HepG2 (cell line): ENCODE measurements around the gene WWTR1. TPM values are rescaled to one million over a fixed set of nuclear protein-coding genes. Genes with fewer than 3 reads are reported as not detected.

Source experiments
- ATAC-seq: fragments of 200-7000 bp; cut with Tn5 transposase; 3 replicates; pipeline ENCODE4 v1.9.1; 2020; ENCODE audit warnings: mild to moderate bottlenecking, moderate library complexity
- BruUV-seq: library from RNA; stranded (reverse); fragments of 400-500 nt; replicated peaks from 2 replicates; lab custom pipeline; 2021; lab: Mats Ljungman, UMichigan
- CTCF ChIA-PET: fragments of 300-600 bp; formaldehyde crosslinking; extraction: SDS; loops from one replicate; lab custom pipeline; 2021; ENCODE audit warnings: low total read pairs, inconsistent platforms, low intra/inter-chr PET ratio; lab: Yijun Ruan, JAX
- POLR2A ChIA-PET: fragments of 350-600 bp; sonication (Branson Sonifier 250); formaldehyde crosslinking; loops from one replicate; lab custom pipeline; 2020; ENCODE audit warnings: antibody characterized with exemption, inconsistent platforms; lab: Yijun Ruan, JAX
- DNase-seq: peaks from one replicate; pipeline ENCODE4 v3.0.0-alpha.2; 2015; ENCODE audit warnings: low spot score
- FAIRE-seq: peaks from 3 replicates; lab custom pipeline; 2011; peaks lifted over from hg19 to GRCh38; lab: Jason Lieb, UNC
- H2AFZ ChIP-seq: one replicate; pipeline ENCODE4 v1.6.1; 2011; ENCODE audit warnings: low read length, inconsistent platforms
- H3K27ac ChIP-seq: fragments of 300-600 bp; 3 replicates; pipeline ENCODE4 v1.8.0; 2011; ENCODE audit warnings: mixed run types, mild to moderate bottlenecking, mixed read lengths, low read length, inconsistent platforms; ENCODE audit not compliant: insufficient read depth; ENCODE audit errors: extremely low read length
- H3K27me3 ChIP-seq, 2 experiments: fragments of 200-600 bp in 1 of 2; 2 replicates in 1 of 2; 3 replicates in 1 of 2; pipeline versions ENCODE4 v1.6.0 to v1.8.0; 2011; ENCODE audit warnings: low read length in 2 of 2, mild to moderate bottlenecking in 2 of 2, moderate library complexity in 2 of 2, inconsistent platforms in 1 of 2; ENCODE audit not compliant: insufficient read depth in 2 of 2, control insufficient read depth in 1 of 2
- H3K36me3 ChIP-seq, 2 experiments: fragments of 200-600 bp in 1 of 2; replicated peaks in 1 of 2; 2 replicates in 1 of 2; 3 replicates in 1 of 2; pipeline versions ENCODE4 v1.5.1 to v1.8.0; 2011; ENCODE audit warnings: low read length in 2 of 2, inconsistent platforms in 1 of 2; ENCODE audit not compliant: insufficient read depth in 2 of 2, control insufficient read depth in 1 of 2
- H3K4me1 ChIP-seq: 2 replicates; pipeline ENCODE4 v1.5.1; 2012; ENCODE audit warnings: low read length, inconsistent platforms; ENCODE audit not compliant: insufficient read depth
- H3K4me2 ChIP-seq: 2 replicates; pipeline ENCODE4 v1.6.0; 2011; ENCODE audit warnings: low read depth, low read length, inconsistent platforms
- H3K4me3 ChIP-seq, 3 experiments: fragments of 200-600 bp in 1 of 3; sonication (generic), shearing (Covaris generic) in 1 of 3; replicated peaks in 1 of 3; 2 replicates each; pipeline ENCODE4 v1.5.1; 2011 to 2016; ENCODE audit warnings: low read length in 3 of 3, inconsistent platforms in 2 of 3, low read depth in 2 of 3, mild to moderate bottlenecking in 2 of 3, control low read depth in 1 of 3, mixed read lengths in 1 of 3; ENCODE audit not compliant: insufficient read depth in 1 of 3
- H3K79me2 ChIP-seq: one replicate; pipeline ENCODE4 v1.6.1; 2011; ENCODE audit warnings: low read length, inconsistent platforms; ENCODE audit not compliant: insufficient read depth
- H3K9ac ChIP-seq: 2 replicates; pipeline ENCODE4 v1.6.0; 2011; ENCODE audit warnings: mild to moderate bottlenecking, low read depth, low read length, inconsistent platforms; ENCODE audit not compliant: insufficient read depth
- H3K9me3 ChIP-seq: 2 replicates; pipeline ENCODE4 v1.5.1; 2012; ENCODE audit warnings: mild to moderate bottlenecking, low read length
- H4K20me1 ChIP-seq: 2 replicates; pipeline ENCODE4 v1.6.0; 2011; ENCODE audit warnings: inconsistent platforms, mild to moderate bottlenecking, low read length, moderate library complexity; ENCODE audit not compliant: insufficient read depth
- CEBPB ChIP-seq: IDR thresholded peaks from 2 replicates; pipeline ENCODE4 v1.6.1; 2011; ENCODE audit warnings: low read depth, low read length, improper control_type of control experiment, borderline replicate concordance
- CEBPG ChIP-seq: IDR thresholded peaks from 2 replicates; pipeline ENCODE4 v1.6.1; 2016
- MIXL1 ChIP-seq: IDR thresholded peaks from 2 replicates; pipeline ENCODE4 v1.6.1; 2016
- ZNF512 ChIP-seq: sonication (generic); formaldehyde crosslinking; IDR thresholded peaks from 2 replicates; pipeline ENCODE4 v1.4.0; 2020; ENCODE audit warnings: mild to moderate bottlenecking, missing genetic modification reagents
- WGBS: methylation state at CpG from one replicate; pipeline ENCODE4 v1.1.6; 2017; ENCODE audit warnings: low lambda C conversion rate; 5-methylcytosine and 5-hydroxymethylcytosine counted together
- in situ Hi-C: cut with HindIII; loops from 2 replicates; pipeline ENCODE4 v1.10.0; 2017; ENCODE audit warnings: low pct_unique_long_range_greater_than_20kb; ENCODE audit not compliant: extremely low pct_ligation_motif_present
- intact Hi-C: fragments of 100-400 bp; cut with micrococcal nuclease; formaldehyde crosslinking; loops from one replicate; pipeline ENCODE4 v1.10.0; 2022; ENCODE audit not compliant: unreplicated experiment
- polyA plus RNA-seq, 8 experiments: library from polyadenylated mRNA; depleted of rRNA in 3 of 8; stranded (reverse) in 7 of 8; unstranded in 1 of 8; fragments of >200 nt; fragmentation: Illumina TruSeq in 4 of 8; extraction: Trizol in 4 of 8; gene quantifications; 2 replicates each; pipeline versions ENCODE4 v1.2.1 to v1.2.3, GENCODE V29; 2011 to 2016; ENCODE audit warnings: low read depth in 4 of 8, missing spikeins in 1 of 8, mixed read lengths in 1 of 8; ENCODE audit not compliant: insufficient read depth in 1 of 8
- total RNA-seq, 5 experiments: library from RNA; depleted of rRNA; stranded (reverse); fragments of >200 nt; fragmentation: Illumina TruSeq; extraction: Trizol; gene quantifications; 2 replicates each; pipeline ENCODE4 v1.2.3, GENCODE V29; 2016; ENCODE audit warnings: low read depth in 1 of 5

WWTR1 gene
- total and polyA plus RNA-seq, 2 of the 13 experiments (the other 11 are each of a cell fraction or from before 2014, with no cell fraction given): 19.7 to 139 TPM

GRCh38 chr3:149473357-149474249 is 184.2 kb downstream of the WWTR1 start:
- 76% methylated on average over 7 of the region's 7 CpGs for WGBS
- ATAC-seq (no peak), FAIRE-seq (no peak), DNase-seq (no peak)
- Histone ChIP-seq H3K36me3 (no peaks in the 10 kb centered on the region), H3K27ac (peak overlapping the region; percentile 40), H3K4me2 (peak overlapping the region; percentile 55), H3K4me3 (no peak overlapping the region), H2AFZ (no peak overlapping the region), H3K9ac (no peak overlapping the region), H3K4me1 (peaks cover 37% of the 10 kb centered on the region), H3K79me2 (no peaks in the 10 kb centered on the region), H3K27me3 (no peaks in the 10 kb centered on the region), H4K20me1 (no peaks in the 10 kb centered on the region), H3K9me3 (no peaks in the 10 kb centered on the region)
- TF ChIP-seq CEBPB (peak; percentile 77), ZNF512 (CRISPR knock-in tag) (no peak), CEBPG (CRISPR knock-in tag) (peak; percentile 62), MIXL1 (CRISPR knock-in tag) (0 out of 2 replicates have a peak, but pooled peaks have one; percentile 4)
- CTCF ChIA-PET: no interaction called here
- BruUV-seq: no TSS peak
- in situ Hi-C loops (no loop called here), intact Hi-C loops (loop anchor here (10.0 kb wide), 1 partner anchor 519 kb away; no protein-coding TSS in a partner anchor)
- POLR2A ChIA-PET: interaction anchor here (1.0 to 4.9 kb wide), 2 partner anchors 72 to 88 kb away, joined by 3 to 24 read pairs; no protein-coding TSS in a partner anchor
